Hematopoietic multipotent progenitor cell treated with erythropoietin and hydrocortisone succinate and interleukin-3 and kit ligand, for 15 days (in vitro differentiated cells): ENCODE data around the gene TM4SF20.

ENCODE experiments used
- DNase-seq: peaks from one replicate; pipeline ENCODE4 v3.0.0-alpha.2; 2015; ENCODE audit warnings: low spot score

TM4SF20 gene

DNA sequence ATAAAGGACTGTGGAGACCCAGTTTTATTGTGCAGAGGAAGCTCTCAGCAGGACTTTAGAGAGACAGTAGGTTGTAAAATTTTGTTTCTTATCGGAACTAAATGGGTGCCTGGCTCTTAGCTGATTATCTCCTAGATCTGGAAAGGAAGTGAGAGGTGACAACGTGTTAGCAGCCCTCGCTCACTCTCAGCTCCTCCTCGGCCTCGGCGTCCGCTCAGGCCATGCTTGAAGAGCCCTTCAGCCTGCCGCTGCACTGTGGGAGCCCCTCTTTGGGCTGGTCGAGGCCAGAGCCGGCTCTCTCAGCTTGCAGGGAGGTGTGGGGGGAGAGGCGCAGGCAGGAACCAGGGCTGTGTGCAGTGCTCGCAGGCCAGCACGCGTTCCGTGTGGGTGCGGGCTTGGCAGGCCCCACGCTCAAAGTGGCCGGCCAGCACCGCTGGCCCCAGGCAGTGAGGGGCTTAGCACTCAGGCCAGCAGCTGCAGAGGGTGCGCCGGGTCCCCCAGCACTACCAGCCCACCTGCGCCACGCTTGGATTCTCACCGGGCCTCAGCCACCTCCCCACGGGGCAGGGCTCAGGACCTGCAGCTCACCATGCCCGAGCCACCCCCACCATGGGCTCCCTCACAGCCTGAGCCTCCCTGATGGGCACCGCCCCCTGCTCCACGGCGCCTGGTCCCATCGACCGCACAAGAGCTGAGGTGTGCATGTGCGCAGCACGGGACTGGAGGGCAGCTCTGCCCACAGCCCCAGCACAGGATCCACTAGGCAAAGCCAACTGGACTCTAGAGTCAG is 58.6 kb downstream of the TM4SF20 start:
- no peak for DNase-seq

DNA sequence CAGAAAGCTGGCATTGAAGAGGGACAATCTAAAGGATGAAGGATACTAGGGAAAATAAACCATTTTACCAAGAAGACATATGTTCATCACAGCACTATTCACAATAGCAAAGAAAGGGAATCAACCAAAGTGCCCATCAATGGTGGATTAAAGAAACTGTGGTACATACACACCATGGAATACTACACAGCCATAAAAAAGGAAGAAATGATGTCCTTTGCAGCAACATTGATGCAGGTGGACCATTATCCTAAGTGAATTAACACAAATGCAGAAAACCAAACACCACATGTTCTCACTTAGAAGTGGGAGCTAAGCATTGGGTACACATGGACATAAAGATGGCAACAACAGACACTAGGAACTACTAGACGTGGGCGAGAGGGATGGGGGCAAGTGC is 61.3 kb downstream of the TM4SF20 start:
- DNase-seq, result no peak

DNA sequence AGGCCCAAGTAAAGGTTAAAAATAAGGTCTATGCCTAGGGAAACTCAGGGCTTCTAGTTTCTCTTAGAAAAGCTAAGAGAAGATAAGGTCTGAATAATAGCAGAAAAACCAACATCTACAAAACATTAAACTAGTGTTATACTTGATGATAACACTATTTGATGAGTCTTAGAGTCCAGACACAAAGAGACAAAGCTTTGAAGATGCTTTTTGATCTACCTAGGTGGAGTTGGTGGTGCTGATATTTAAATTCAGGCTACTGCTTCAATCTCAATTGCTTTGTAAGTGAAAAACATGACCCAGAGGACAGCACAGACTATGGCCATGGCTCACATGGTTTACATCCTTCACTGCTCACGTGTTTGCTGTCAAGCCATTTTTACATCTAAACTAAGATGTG is 65.8 kb downstream of the TM4SF20 start:
- no peak for DNase-seq

- DNase-seq, result no peak
These were observed 66.5 kb downstream of the TM4SF20 start for GRCh38 chr2:227312579-227312978.
